OCI-LY7 (cell line): ENCODE results near the gene CCDC117.
"Not testable (repeated sequence)": the region's sequence is repeated elsewhere in the genome, so short reads cannot be mapped to it uniquely, and the experiment has no call there.

Source experiments
- CTCF ChIP-seq: fragments of 200-600 bp; sonication (generic); conservative IDR thresholded peaks from 2 replicates; pipeline ENCODE4 v1.5.1; 2014; ENCODE audit warnings: mild to moderate bottlenecking, antibody characterized with exemption, low read length, moderate library complexity, mixed read lengths
- EZH2phosphoT487 ChIP-seq: fragments of 200-600 bp; sonication (generic); IDR thresholded peaks from 2 replicates; pipeline ENCODE4 v1.6.1; 2018; ENCODE audit warnings: low read depth, borderline replicate concordance, mild to moderate bottlenecking, mixed run types, antibody characterized with exemption, low read length, moderate library complexity, mixed read lengths

GRCh38 chr22:28738876-28739275 lies 33.6 kb upstream of the CCDC117 start:
- not testable (repeated sequence) for TF ChIP-seq CTCF, EZH2phosphoT487
